K562 (cell line): ENCODE measurements around the gene N4BP2L1. TPM values are rescaled to one million over a fixed set of nuclear protein-coding genes. Genes with fewer than 3 reads are reported as not detected.

Experiments used
- ATAC-seq: fragments of 200-7000 bp; cut with Tn5 transposase; 3 replicates; pipeline ENCODE4 v1.9.1; 2020; ENCODE audit warnings: moderate library complexity
- BruUV-seq: library from RNA; stranded (reverse); fragments of 400-500 nt; replicated peaks from 2 replicates; lab custom pipeline; 2021; lab: Mats Ljungman, UMichigan
- CTCF ChIA-PET: fragments of 300-600 bp; formaldehyde crosslinking; extraction: SDS; loops from one replicate; lab custom pipeline; 2021; ENCODE audit warnings: low intra/inter-chr PET ratio; lab: Yijun Ruan, JAX
- POLR2A ChIA-PET: fragments of 300-600, 350-650 bp; sonication (Branson Sonifier 250); formaldehyde crosslinking; extraction: SDS; loops from one replicate; lab custom pipeline; 2021; ENCODE audit warnings: antibody characterized with exemption, inconsistent platforms; lab: Yijun Ruan, JAX
- DNase-seq, 4 experiments: peaks; one replicate each; pipeline versions ENCODE4 v3.0.0 to v3.0.0-alpha.2; 2011 to 2018; ENCODE audit warnings: low spot score in 3 of 4, mixed read lengths in 3 of 4; ENCODE audit errors: extremely low read depth in 1 of 4
- FAIRE-seq: peaks from 2 replicates; lab custom pipeline; 2011; peaks lifted over from hg19 to GRCh38; lab: Jason Lieb, UNC
- H2AFZ ChIP-seq: 2 replicates; pipeline ENCODE4 v1.6.0; 2011; ENCODE audit warnings: low read depth, low read length, control low read depth, inconsistent platforms
- H3K27ac ChIP-seq: fragments of 200-600 bp; 3 replicates; pipeline ENCODE4 v1.8.0; 2011; ENCODE audit warnings: low read depth, mild to moderate bottlenecking, control low read depth, inconsistent platforms, low read length, moderate library complexity, mixed read lengths; ENCODE audit errors: extremely low read depth
- H3K27me3 ChIP-seq, 2 experiments: fragments of 300-600 bp in 1 of 2; 2 replicates in 1 of 2; 3 replicates in 1 of 2; pipeline versions ENCODE4 v1.6.0 to v1.8.0; 2011; ENCODE audit warnings: inconsistent platforms in 2 of 2, low read length in 2 of 2, mild to moderate bottlenecking in 1 of 2, mixed read lengths in 1 of 2, moderate library complexity in 1 of 2; ENCODE audit not compliant: control insufficient read depth in 2 of 2, insufficient read depth in 2 of 2
- H3K36me3 ChIP-seq: fragments of 300-600 bp; 3 replicates; pipeline ENCODE4 v1.8.0; 2011; ENCODE audit warnings: mild to moderate bottlenecking, low read length, inconsistent platforms; ENCODE audit not compliant: control insufficient read depth, insufficient read depth
- H3K4me1 ChIP-seq, 2 experiments: fragments of 200-600 bp in 1 of 2; replicated peaks in 1 of 2; 2 replicates in 1 of 2; 3 replicates in 1 of 2; pipeline versions ENCODE4 v1.5.1 to v1.8.0; 2011; ENCODE audit warnings: inconsistent platforms in 2 of 2, low read length in 2 of 2, mild to moderate bottlenecking in 1 of 2, mixed read lengths in 1 of 2, moderate library complexity in 1 of 2; ENCODE audit not compliant: control insufficient read depth in 2 of 2, insufficient read depth in 2 of 2
- H3K4me2 ChIP-seq: 2 replicates; pipeline ENCODE4 v1.6.1; 2011; ENCODE audit warnings: low read length, control low read depth, inconsistent platforms, mixed read lengths; ENCODE audit not compliant: insufficient read depth
- H3K4me3 ChIP-seq: fragments of 200-600 bp; sonication (generic), shearing (Covaris generic); 2 replicates; pipeline ENCODE4 v1.5.1; 2016; ENCODE audit warnings: control low read depth, inconsistent platforms
- H3K79me2 ChIP-seq: fragments of 200-600 bp; 3 replicates; pipeline ENCODE4 v1.8.0; 2011; ENCODE audit warnings: low read length, inconsistent platforms; ENCODE audit not compliant: control insufficient read depth, insufficient read depth
- H3K9ac ChIP-seq, 2 experiments: 2 replicates each; pipeline versions ENCODE4 v1.6.0 to v1.6.1; 2011; ENCODE audit warnings: low read depth in 2 of 2, low read length in 2 of 2, control low read depth in 1 of 2, inconsistent platforms in 1 of 2, mild to moderate bottlenecking in 1 of 2, mixed read lengths in 1 of 2; ENCODE audit not compliant: insufficient read depth in 1 of 2
- H3K9me1 ChIP-seq: one replicate; pipeline ENCODE4 v1.6.0; 2011; ENCODE audit warnings: inconsistent platforms, mild to moderate bottlenecking, low read length, moderate library complexity; ENCODE audit not compliant: control insufficient read depth, insufficient read depth
- H3K9me3 ChIP-seq: replicated peaks from 2 replicates; pipeline ENCODE4 v1.5.1; 2011; ENCODE audit warnings: low read depth, low read length, inconsistent platforms; ENCODE audit not compliant: control insufficient read depth, insufficient read depth
- H4K20me1 ChIP-seq: replicated peaks from 2 replicates; pipeline ENCODE4 v1.6.1; 2011; ENCODE audit warnings: low read length, inconsistent platforms, mixed read lengths; ENCODE audit not compliant: control insufficient read depth, insufficient read depth
- CBX3 ChIP-seq, 2 experiments: IDR thresholded peaks; 1 replicate in 1 of 2; 2 replicates in 1 of 2; pipeline ENCODE4 v1.6.1; 2012; ENCODE audit warnings: inconsistent platforms in 2 of 2, low read length in 2 of 2, borderline replicate concordance in 1 of 2, control low read depth in 1 of 2
- CHD7 ChIP-seq: fragments of 200-600 bp; sonication (generic); IDR thresholded peaks from one replicate; pipeline ENCODE4 v1.6.1; 2012; ENCODE audit warnings: mild to moderate bottlenecking, low read depth, low read length, inconsistent platforms
- GTF2E2 ChIP-seq: fragments of 200-800 bp; sonication (Bioruptor generic); IDR thresholded peaks from 2 replicates; pipeline ENCODE4 v1.6.1; 2016; ENCODE audit warnings: missing genetic modification characterization, missing compliant biosample characterization
- RBBP5 ChIP-seq: fragments of 200-600 bp; sonication (generic); IDR thresholded peaks from 2 replicates; pipeline ENCODE4 v1.6.1; 2012; ENCODE audit warnings: borderline replicate concordance, mild to moderate bottlenecking, low read length, control low read depth, inconsistent platforms; ENCODE audit not compliant: insufficient read depth, poor library complexity, severe bottlenecking
- RBM14 ChIP-seq: fragments of 200-400 bp; formaldehyde crosslinking; IDR thresholded peaks from 2 replicates; pipeline ENCODE4 v1.6.1; 2018; ENCODE audit warnings: low read depth, mild to moderate bottlenecking, low read length, moderate library complexity, borderline replicate concordance; ENCODE audit not compliant: insufficient read depth
- SIRT6 ChIP-seq: IDR thresholded peaks from one replicate; pipeline ENCODE4 v1.6.1; 2012; ENCODE audit warnings: low read depth, mild to moderate bottlenecking, control low read depth, inconsistent platforms, low read length, moderate library complexity
- TEAD4 ChIP-seq, 2 experiments: sonication (generic) in 1 of 2; formaldehyde crosslinking in 1 of 2; IDR thresholded peaks; 2 replicates each; pipeline versions ENCODE4 v1.6.1 to v1.8.0; 2012 to 2022; ENCODE audit warnings: borderline replicate concordance in 1 of 2, inconsistent platforms in 1 of 2, low read length in 1 of 2, mild to moderate bottlenecking in 1 of 2, missing genetic modification reagents in 1 of 2
- in situ Hi-C: fragments of 300-500 bp; cut with MboI; formaldehyde crosslinking; loops from 4 replicates; pipeline ENCODE4 v1.15.0; 2018; ENCODE audit warnings: inconsistent platforms, mixed read lengths
- intact Hi-C: fragments of 100-400 bp; cut with micrococcal nuclease; formaldehyde crosslinking; loops from 2 replicates; pipeline ENCODE4 v1.14.2; 2022
- polyA plus RNA-seq, 8 experiments: library from polyadenylated mRNA; depleted of rRNA in 4 of 8; stranded (reverse) in 5 of 8; unstranded in 3 of 8; fragments of >200 nt; fragmentation: Nextera tagmentation in 2 of 8; fragmentation: Illumina TruSeq in 1 of 8; extraction: Ambion mirVana in 2 of 8; extraction: Trizol in 1 of 8; gene quantifications; 2 replicates each; pipeline versions ENCODE4 v1.2.1 to v1.2.3, GENCODE V29; 2011 to 2014; ENCODE audit warnings: inconsistent platforms in 1 of 8, missing spikeins in 1 of 8
- total RNA-seq, 7 experiments: library from RNA; depleted of rRNA in 6 of 7; stranded (reverse); fragments of >200 nt in 6 of 7; fragmentation: Illumina TruSeq in 2 of 7; extraction: Trizol in 2 of 7; gene quantifications; 2 replicates each; pipeline versions ENCODE4 v1.2.1 to v1.2.3, GENCODE V29; 2011 to 2021; ENCODE audit warnings: low replicate concordance in 1 of 7
- TF ChIP-seq, protein P1 (sequence below): fragments of 250-450 bp; sonication (Bioruptor Pico); IDR thresholded peaks from 2 replicates; pipeline ENCODE4 v1.6.1; 2021; ENCODE audit warnings: mild to moderate bottlenecking
- TF ChIP-seq, protein P2 (sequence below): fragments of 250-450 bp; sonication (Bioruptor Pico); IDR thresholded peaks from 2 replicates; pipeline ENCODE4 v1.8.0; 2021; ENCODE audit warnings: borderline replicate concordance, mild to moderate bottlenecking, moderate library complexity; ENCODE audit not compliant: poor library complexity, severe bottlenecking

N4BP2L1 gene
- total and polyA plus RNA-seq, 9 of the 15 experiments (the other 6 are each of a cell fraction or from before 2014, with no cell fraction given) = 0.06 to 0.33 (median 0.15) TPM; not detected in 1

- peaks cover 25% of the 10 kb centered on the region; the same call in 2 of the 3 replicates for H3K36me3 ChIP-seq
- BruUV-seq = no TSS peak
- no peak for DNase-seq
- TF ChIP-seq, protein P1, sequence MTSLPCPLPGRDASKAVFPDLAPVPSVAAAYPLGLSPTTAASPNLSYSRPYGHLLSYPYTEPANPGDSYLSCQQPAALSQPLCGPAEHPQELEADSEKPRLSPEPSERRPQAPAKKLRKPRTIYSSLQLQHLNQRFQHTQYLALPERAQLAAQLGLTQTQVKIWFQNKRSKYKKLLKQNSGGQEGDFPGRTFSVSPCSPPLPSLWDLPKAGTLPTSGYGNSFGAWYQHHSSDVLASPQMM (CRISPR knock-in tag) = no peak
- TF ChIP-seq TEAD4 (IDR thresholded peaks at IDR 0.05; ENCODE audit: low read length) (no peak), TEAD4 (CRISPR knock-in tag; IDR thresholded peaks at IDR 0.05; ENCODE audit: borderline replicate concordance) (no peak), CHD7 (no peak), RBBP5 (no peak), CBX3 (IDR thresholded peaks at IDR 0.05; ENCODE audit: borderline replicate concordance in 1 of 2, low read length in 2 of 2) (no peak), SIRT6 (no peak), RBM14 (no peak), GTF2E2 (no peak)
- TF ChIP-seq, protein P2, sequence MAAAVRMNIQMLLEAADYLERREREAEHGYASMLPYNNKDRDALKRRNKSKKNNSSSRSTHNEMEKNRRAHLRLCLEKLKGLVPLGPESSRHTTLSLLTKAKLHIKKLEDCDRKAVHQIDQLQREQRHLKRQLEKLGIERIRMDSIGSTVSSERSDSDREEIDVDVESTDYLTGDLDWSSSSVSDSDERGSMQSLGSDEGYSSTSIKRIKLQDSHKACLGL = no peak
Observed at GRCh38 chr13:32385410-32385809, 42.5 kb downstream of the N4BP2L1 start.

More at GRCh38 chr13:32385410-32385809, 42.5 kb downstream of the N4BP2L1 start:
- no peak overlapping the region for H3K4me3 ChIP-seq
- POLR2A ChIA-PET = no interaction called here
- no peak overlapping the region for H3K4me2 ChIP-seq
- no peaks in the 10 kb centered on the region for H3K9me1 ChIP-seq
- CTCF ChIA-PET = no interaction called here
- H2AFZ ChIP-seq = no peak overlapping the region
- H3K9me3 ChIP-seq = no peaks in the 10 kb centered on the region
- no peaks in the 10 kb centered on the region for H3K4me1 ChIP-seq
- no peak overlapping the region for H3K27ac ChIP-seq
- ATAC-seq (no peak), FAIRE-seq (no peak)
- H4K20me1 ChIP-seq = no peaks in the 10 kb centered on the region
- intact Hi-C loops (no loop called here), in situ Hi-C loops (no loop called here)
- no peaks in the 10 kb centered on the region for H3K79me2 ChIP-seq
- no peaks in the 10 kb centered on the region for H3K27me3 ChIP-seq
- no peak overlapping the region for H3K9ac ChIP-seq
